Liver (tissue), 3 donors: ENCODE results near the gene TMPRSS3.

ENCODE experiments used
- RAD21 ChIP-seq, 2 donors: IDR thresholded peaks; 2 replicates each; pipeline ENCODE4 v1.6.1; 2016; ENCODE audit warnings: antibody characterized with exemption in 2 of 2, mild to moderate bottlenecking in 2 of 2
- RXRA ChIP-seq, 2 donors: IDR thresholded peaks; 2 replicates each; pipeline ENCODE4 v1.6.1; 2017 to 2018; ENCODE audit warnings: antibody characterized with exemption in 2 of 2, mild to moderate bottlenecking in 1 of 2
- TF ChIP-seq, protein P1 (sequence below): fragments of 150-350 bp; IDR thresholded peaks from 2 replicates; pipeline ENCODE4 v1.5.1; 2017; ENCODE audit warnings: improper control_type of control experiment, low read depth, low read length; ENCODE audit not compliant: missing input control
- donor health status: healthy.
- donor health status: healthy.

DNA sequence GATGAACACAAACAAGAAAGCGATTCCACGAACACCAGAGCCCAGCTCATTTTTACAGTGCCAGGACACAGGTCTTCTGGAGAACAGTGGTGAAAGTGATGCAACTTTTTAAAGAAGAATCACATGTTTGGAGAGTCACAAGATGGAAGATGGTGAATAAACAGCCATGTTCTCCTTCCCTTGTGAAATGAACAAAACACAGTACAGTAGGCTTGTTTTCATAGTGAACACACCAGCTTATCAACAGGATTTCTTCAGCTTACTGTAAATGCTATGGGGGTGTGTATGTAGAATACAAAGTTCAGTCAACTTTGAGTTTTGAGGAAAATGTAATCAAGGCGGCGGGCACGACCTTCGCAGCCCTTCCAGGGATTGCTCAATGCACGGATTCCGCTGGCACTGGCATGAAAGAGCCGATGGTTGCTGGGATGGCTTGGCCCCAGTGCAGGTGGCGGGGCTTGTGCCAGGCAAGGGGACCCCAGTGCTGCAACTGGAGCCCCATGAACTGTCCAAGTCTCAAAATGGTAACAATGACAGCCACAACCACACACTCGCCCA, 9.7 kb downstream of the TMPRSS3 start:
- TF ChIP-seq RAD21 (IDR thresholded peaks at IDR 0.05) (peak in 1 of 2 donors; percentile 5), RXRA (IDR thresholded peaks at IDR 0.05) (peak; percentile 61 to 66)
- TF ChIP-seq, protein P1, sequence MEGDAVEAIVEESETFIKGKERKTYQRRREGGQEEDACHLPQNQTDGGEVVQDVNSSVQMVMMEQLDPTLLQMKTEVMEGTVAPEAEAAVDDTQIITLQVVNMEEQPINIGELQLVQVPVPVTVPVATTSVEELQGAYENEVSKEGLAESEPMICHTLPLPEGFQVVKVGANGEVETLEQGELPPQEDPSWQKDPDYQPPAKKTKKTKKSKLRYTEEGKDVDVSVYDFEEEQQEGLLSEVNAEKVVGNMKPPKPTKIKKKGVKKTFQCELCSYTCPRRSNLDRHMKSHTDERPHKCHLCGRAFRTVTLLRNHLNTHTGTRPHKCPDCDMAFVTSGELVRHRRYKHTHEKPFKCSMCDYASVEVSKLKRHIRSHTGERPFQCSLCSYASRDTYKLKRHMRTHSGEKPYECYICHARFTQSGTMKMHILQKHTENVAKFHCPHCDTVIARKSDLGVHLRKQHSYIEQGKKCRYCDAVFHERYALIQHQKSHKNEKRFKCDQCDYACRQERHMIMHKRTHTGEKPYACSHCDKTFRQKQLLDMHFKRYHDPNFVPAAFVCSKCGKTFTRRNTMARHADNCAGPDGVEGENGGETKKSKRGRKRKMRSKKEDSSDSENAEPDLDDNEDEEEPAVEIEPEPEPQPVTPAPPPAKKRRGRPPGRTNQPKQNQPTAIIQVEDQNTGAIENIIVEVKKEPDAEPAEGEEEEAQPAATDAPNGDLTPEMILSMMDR = no peak
